Measurements from ENCODE around the gene METTL8.

Gene METTL8

DNA sequence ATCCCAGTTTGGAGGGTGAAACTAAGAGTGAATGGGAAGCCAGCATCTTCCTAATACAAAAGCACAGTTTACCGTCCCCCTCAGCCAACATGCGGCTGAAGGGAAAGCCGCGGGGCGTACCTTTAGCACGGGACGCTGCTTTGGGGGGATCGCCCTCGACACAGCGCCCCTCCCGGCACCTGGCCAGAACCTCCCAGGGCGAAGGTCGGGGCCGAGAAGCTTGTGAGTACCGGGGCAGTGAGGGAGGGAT is at the start of gene METTL8:
Gene METTL8 (minus strand): TSS at position 228 of the 250 bp plus-strand sequence. CDS start 41,805 bp downstream, outside the sequence.
- no peak for FAIRE-seq

DNA sequence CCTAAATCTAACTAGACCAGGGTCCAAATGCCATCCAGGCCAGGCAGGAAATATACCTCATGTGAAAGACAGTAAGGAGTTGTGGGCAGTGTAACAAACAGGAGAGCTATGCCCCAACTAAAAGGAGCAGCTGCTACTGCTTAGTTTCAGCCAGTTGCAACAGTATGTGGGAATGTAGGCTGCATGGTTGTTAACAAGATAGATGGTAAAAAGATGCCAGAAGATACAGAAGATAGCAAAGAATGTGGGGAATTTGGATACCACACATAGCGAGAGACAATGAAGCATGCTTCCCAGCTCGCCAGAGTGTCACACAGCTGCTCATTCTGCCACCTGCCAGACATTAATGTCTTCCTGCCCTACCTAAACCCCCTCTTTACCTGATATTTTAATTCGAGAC is 49.1 kb upstream of the METTL8 start:
- no peak for FAIRE-seq

GRCh38 chr2:171482308-171482707 is 48.5 kb upstream of the METTL8 start:
- FAIRE-seq: no peak

GRCh38 chr2:171480908-171481307 is 47.1 kb upstream of the METTL8 start:
- no peak for FAIRE-seq

GRCh38 chr2:171479154-171479814 is 45.5 kb upstream of the METTL8 start:
- no peak for FAIRE-seq

DNA sequence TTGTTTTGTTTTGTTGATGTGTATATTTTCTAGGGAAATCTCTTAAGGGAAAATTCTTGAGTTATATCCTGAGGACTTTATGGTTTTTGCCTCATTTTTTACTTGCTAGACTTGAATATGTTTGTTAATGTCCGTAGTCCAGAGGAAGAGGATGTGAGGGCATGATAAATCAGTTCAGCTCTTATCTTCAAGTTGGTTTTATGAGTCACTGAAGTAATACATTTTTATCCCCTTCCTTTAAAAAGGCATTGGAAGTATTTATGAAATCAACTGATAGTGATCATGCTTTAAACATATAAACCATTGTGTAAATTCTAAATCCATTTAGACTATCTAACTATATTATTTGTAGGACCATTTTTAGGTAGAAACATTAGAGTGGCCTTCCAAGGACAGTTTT is 44.6 kb upstream of the METTL8 start:
- FAIRE-seq: no peak

DNA sequence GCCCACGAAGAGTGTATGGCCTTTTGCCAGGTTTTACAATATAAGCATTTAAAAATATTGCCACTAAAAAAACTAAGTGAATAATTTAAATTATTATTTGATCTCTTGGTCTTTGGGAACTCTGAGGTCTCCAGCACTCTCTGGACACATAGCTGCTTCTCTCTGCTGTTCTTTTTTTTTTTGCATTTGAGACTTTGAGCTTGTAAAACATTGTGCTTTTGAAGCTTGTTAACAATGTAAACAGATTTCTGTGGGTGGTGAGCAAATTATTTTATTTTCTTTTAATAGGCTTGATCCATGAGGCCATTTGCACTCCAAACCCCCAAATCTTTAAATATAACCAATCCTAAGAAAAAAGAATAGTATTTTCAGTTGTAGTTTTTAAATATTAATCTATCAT is 42.2 kb upstream of the METTL8 start:
- FAIRE-seq: no peak

GRCh38 chr2:171470129-171470528 is 36.3 kb upstream of the METTL8 start:
- FAIRE-seq: no peak

- no peak for FAIRE-seq
Measured at GRCh38 chr2:171469176-171469575, 35.4 kb upstream of the METTL8 start.

DNA sequence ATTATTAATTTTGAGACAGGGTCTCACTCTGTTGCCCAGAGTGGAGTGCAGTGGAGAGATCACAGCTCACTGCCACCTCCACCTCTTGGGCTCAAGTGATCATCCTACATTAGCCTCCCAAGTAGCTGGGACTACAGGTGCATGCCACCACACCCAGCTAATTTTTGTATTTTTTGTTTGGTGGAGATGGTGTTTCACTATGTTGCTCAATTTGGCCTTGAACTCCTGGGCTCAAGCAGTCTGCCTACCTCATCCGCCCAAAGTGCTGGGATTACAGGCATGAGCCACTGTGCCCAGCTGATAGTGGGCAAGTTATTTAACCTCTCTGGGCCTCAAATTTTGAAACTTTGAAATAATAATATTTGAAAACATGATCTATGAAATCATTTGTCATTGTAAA is 26.7 kb upstream of the METTL8 start:
- FAIRE-seq: no peak

GRCh38 chr2:171459498-171459897 is 25.7 kb upstream of the METTL8 start:
- no peak for FAIRE-seq

- FAIRE-seq: no peak
Measured at GRCh38 chr2:171452773-171453172, 19.0 kb upstream of the METTL8 start.

DNA sequence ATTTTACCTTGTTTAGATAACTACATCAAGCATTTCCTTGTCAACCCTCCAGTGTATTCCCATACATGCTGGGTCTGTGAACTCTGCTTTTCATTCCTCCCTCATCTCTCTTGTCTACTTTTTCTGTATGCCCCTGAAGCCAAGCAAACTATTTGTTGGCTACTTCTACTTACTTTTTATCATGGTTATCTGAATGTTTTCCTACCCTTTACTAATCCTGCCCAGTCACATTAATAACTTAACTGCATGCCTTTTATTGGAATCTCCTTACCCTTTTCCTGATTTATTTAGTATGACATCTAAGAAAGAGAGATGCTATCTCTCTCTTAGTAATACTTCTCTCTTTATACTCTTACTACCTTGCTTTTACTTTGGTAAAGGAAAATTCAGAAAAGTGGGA is 17.3 kb upstream of the METTL8 start:
- no peak for FAIRE-seq

GRCh38 chr2:171447675-171448074 is 13.9 kb upstream of the METTL8 start:
- no peak for FAIRE-seq

GRCh38 chr2:171441470-171441869 is 7.7 kb upstream of the METTL8 start:
- no peak for FAIRE-seq

- FAIRE-seq: no peak
Measured at GRCh38 chr2:171436307-171436706, 2.5 kb upstream of the METTL8 start.

DNA sequence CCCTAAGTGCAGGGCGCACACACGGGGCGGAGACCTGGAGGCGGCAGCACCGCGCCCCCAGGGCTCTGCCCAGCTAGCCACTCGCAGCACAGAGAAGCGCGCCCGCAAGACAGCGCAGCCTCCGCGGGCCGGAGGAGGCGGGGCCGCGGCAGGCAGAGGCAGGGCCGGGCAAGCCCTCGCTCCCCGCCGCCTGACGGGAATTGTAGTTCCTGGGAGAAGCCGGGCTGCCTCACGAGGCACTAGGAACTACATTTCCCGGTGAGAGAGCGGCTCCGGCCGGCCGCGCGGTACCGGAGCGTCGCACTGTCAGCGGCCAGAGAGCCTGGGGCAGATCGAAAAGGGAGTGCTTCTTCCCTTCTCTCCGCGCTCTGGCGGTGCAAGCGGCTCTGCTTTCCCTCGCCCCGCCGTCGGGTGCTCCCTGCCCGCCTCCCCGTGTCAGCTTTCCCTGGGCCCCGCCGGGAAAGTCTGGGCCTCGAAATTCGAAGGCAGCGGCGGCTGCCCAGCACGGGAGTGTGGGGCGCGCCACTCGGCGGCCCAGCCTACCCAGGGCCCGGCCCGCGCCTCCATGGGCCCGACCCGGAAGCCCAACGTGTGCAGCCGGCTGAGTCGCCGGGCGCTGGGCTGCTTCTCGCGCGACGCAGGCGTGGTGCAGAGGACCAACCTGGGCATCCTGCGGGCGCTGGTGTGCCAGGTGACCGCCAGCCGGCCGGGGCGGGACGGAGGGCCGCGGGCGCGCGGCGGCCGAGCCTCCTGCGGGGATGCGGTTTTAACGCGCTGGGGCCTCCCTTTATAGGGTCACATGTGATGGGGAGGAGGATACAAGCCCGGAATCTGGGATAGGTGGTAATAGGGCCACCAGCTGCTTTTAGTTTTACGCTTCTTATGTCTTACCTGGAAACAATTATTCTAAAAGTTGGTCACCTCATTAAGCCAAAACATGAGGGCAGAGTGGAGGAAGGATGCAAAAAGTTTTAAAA is 511 bp upstream of the METTL8 start, which contains the start of gene DCAF17:
Gene DCAF17 (plus strand): TSS at position 214 of the 977 bp plus-strand sequence. CDS start 352 bp downstream, at position 566.
- no peak for FAIRE-seq

- no peak for FAIRE-seq
Measured at GRCh38 chr2:171432969-171433762, 624 bp downstream of the METTL8 start.

- no peak for FAIRE-seq
Measured at GRCh38 chr2:171432206-171432968, 1.4 kb downstream of the METTL8 start.

DNA sequence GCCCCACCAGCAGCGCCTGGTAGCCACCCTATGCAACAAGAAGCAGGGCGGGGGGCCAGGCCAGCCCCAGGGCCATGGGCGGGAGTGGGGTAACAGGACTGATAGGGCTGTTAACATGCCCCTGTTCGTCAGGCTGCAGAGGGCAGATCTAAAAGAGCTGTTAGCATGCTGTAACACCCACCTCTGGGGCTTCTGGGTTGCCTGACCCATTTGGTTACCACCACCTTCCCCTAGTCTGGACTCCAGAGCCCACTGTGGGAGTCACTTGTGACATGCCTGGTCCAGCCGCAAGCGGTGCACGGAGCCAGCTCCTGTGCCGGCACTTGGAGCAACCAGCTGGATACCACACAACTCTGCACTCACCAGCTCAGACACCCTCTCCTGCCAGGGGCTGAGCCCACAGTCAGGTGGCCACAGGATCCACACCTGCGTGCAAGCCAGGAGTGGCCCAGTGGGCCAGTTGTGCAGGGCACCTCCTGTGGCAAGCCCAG is 2.1 kb downstream of the METTL8 start:
- FAIRE-seq: no peak

DNA sequence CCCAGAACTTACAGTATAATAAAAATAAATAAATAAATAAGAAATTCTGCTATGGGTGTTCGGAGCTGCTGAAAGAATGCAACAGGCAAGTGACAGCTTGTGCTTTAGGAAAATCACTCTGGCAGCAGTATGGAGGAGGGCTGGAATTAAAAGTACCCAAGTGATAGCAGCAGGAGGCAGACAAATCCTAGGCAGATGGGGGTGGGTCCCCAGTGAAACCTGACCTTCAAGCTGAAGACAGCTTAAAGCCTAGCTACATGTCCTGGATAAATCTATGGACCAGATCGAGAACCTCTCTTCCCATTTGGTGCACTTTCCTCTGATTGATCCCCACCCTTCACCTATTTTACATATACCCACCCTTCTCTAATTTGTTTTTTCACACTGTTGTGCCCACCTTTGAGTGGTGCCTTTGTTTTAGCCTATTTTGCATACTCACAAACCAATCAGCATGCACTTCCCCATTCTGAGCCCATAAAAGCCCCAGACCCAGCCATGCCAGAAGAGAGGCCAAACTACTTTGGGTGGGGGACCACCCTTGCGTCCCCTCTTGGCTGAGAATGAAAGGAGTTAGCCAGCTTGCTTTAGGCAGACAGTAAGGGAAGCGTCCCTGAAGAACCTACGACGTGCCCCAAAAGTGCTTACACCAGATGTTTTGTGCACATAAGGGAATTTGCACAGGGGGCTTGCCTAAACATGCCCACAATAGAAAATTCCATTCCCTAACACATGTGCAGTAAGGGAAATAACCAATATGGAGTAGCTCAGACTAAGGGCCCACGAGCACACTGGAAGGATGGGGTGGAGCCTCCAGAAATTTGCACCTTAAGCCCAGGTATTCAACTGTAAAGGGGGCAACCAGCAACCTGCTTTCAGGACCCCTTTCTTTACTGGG is 3.0 kb downstream of the METTL8 start:
- no peak for FAIRE-seq
